ENCODE results near the gene ZFPM1. TPM values are rescaled to one million over a fixed set of nuclear protein-coding genes. Genes with fewer than 3 reads are reported as not detected.

ZFPM1 gene
- total RNA-seq, 1 donor: 15.1 TPM

- no peak for DNase-seq (ENCODE audit: low read depth in 2 of 3, low spot score in 2 of 3)
Measured at GRCh38 chr16:88494335-88495154, 41.5 kb downstream of the ZFPM1 start.

GRCh38 chr16:88495268-88495772, 42.2 kb downstream of the ZFPM1 start:
- no peak for DNase-seq (ENCODE audit: low read depth in 2 of 3, low spot score in 2 of 3)

- no peak for DNase-seq (ENCODE audit: low read depth in 2 of 3, low spot score in 2 of 3)
Measured at GRCh38 chr16:88497561-88498462, 44.7 kb downstream of the ZFPM1 start.

GRCh38 chr16:88498576-88499208, 45.6 kb downstream of the ZFPM1 start:
- DNase-seq (ENCODE audit: low read depth in 2 of 3, low spot score in 2 of 3): no peak

- DNase-seq (ENCODE audit: low read depth in 2 of 3, low spot score in 2 of 3): peak in 1 of 3 donors; percentile 10
Measured at GRCh38 chr16:88499292-88499691, 46.2 kb downstream of the ZFPM1 start.

- peak in 2 of 3 donors; percentile 37 to 51 for DNase-seq (ENCODE audit: low read depth in 2 of 3, low spot score in 2 of 3)
Measured at GRCh38 chr16:88499836-88500251, 46.8 kb downstream of the ZFPM1 start.

- peak in 1 of 3 donors; percentile 17 for DNase-seq (ENCODE audit: low read depth in 2 of 3, low spot score in 2 of 3)
Measured at GRCh38 chr16:88500255-88500661, 47.2 kb downstream of the ZFPM1 start.

GRCh38 chr16:88502371-88502770, 49.3 kb downstream of the ZFPM1 start:
- no peak for DNase-seq (ENCODE audit: low read depth in 2 of 3, low spot score in 2 of 3)

- no peak for DNase-seq (ENCODE audit: low read depth in 2 of 3, low spot score in 2 of 3)
Measured at GRCh38 chr16:88502776-88503280, 49.7 kb downstream of the ZFPM1 start.

GRCh38 chr16:88503374-88503770, 50.3 kb downstream of the ZFPM1 start:
- no peak for DNase-seq (ENCODE audit: low read depth in 2 of 3, low spot score in 2 of 3)

- DNase-seq (ENCODE audit: low read depth in 2 of 3, low spot score in 2 of 3): no peak
Measured at GRCh38 chr16:88503771-88504488, 50.9 kb downstream of the ZFPM1 start.

- DNase-seq (ENCODE audit: low read depth in 2 of 3, low spot score in 2 of 3): no peak
Measured at GRCh38 chr16:88504489-88505404, 51.7 kb downstream of the ZFPM1 start.

GRCh38 chr16:88505405-88506082, 52.5 kb downstream of the ZFPM1 start:
- DNase-seq (ENCODE audit: low read depth in 2 of 3, low spot score in 2 of 3): peak in 2 of 3 donors; percentile 65 to 72

- no peak for DNase-seq (ENCODE audit: low read depth in 2 of 3, low spot score in 2 of 3)
Measured at GRCh38 chr16:88506723-88507122, 53.6 kb downstream of the ZFPM1 start.

GRCh38 chr16:88507231-88507743, 54.2 kb downstream of the ZFPM1 start:
- DNase-seq (ENCODE audit: low read depth in 2 of 3, low spot score in 2 of 3): no peak

GRCh38 chr16:88508376-88508867, 55.3 kb downstream of the ZFPM1 start:
- DNase-seq (ENCODE audit: low read depth in 2 of 3, low spot score in 2 of 3): no peak

- no peak for DNase-seq (ENCODE audit: low read depth in 2 of 3, low spot score in 2 of 3)
Measured at GRCh38 chr16:88508868-88509748, 56.0 kb downstream of the ZFPM1 start.
